Epithelial cell of esophagus (primary cell): ENCODE data around the gene SLFN12L.

Experiments used
- DNase-seq: peaks from one replicate; pipeline ENCODE4 v3.0.0; 2010; ENCODE audit warnings: low read depth
- H3K4me3 ChIP-seq: 2 replicates; pipeline ENCODE4 v1.5.1; 2011; ENCODE audit warnings: mild to moderate bottlenecking, low read length, control low read depth
- TF ChIP-seq, protein P1 (sequence below): IDR thresholded peaks from 2 replicates; pipeline ENCODE4 v1.5.1; 2011; ENCODE audit warnings: low read depth, mild to moderate bottlenecking, low read length, control low read depth, inconsistent platforms; ENCODE audit not compliant: insufficient read depth; ENCODE audit errors: missing control alignments

SLFN12L gene

DNA sequence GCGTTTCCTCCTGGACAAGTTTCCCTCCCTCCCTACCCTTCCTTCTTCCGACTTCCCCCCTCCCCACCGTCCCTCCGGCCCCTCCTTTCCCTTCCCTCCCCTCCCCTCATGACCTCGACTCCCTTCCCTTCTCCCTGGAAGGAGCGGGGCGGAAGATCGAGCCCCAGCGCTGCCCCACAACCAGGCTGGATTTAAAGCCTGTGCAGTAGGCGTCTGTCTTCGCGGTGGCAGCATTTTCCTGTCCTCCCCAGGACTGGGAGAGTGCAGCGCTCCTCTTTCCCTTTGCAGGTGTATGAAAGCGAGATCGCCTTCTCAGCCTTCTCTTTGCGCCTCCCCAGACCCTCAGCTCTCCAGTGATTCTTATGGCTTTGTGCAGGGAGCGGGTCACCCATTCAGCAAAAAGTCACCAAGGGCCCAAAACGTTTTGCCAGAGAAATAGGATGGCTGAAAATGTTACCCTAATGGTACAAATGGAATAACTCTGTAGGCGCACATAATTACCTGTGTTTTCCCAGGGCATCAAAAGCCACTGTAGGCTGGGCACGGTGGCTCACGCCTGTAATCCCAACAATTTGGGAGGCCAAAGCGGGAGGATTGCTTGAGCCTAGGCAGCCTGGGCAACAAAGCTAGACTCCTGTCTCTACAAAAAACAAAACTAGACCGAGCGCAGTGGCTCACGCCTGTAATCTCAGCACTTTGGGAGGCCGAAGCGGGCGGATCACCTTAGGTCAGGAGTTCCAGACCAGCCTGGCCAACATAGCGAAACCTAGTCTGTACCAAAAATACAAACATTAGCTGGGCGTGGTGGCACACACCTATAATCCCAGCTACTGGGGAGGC lies 40.8 kb downstream of the SLFN12L start:
- DNase-seq, result no peak
- no peak overlapping the region for H3K4me3 ChIP-seq
- TF ChIP-seq, protein P1, sequence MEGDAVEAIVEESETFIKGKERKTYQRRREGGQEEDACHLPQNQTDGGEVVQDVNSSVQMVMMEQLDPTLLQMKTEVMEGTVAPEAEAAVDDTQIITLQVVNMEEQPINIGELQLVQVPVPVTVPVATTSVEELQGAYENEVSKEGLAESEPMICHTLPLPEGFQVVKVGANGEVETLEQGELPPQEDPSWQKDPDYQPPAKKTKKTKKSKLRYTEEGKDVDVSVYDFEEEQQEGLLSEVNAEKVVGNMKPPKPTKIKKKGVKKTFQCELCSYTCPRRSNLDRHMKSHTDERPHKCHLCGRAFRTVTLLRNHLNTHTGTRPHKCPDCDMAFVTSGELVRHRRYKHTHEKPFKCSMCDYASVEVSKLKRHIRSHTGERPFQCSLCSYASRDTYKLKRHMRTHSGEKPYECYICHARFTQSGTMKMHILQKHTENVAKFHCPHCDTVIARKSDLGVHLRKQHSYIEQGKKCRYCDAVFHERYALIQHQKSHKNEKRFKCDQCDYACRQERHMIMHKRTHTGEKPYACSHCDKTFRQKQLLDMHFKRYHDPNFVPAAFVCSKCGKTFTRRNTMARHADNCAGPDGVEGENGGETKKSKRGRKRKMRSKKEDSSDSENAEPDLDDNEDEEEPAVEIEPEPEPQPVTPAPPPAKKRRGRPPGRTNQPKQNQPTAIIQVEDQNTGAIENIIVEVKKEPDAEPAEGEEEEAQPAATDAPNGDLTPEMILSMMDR, result no peak

DNA sequence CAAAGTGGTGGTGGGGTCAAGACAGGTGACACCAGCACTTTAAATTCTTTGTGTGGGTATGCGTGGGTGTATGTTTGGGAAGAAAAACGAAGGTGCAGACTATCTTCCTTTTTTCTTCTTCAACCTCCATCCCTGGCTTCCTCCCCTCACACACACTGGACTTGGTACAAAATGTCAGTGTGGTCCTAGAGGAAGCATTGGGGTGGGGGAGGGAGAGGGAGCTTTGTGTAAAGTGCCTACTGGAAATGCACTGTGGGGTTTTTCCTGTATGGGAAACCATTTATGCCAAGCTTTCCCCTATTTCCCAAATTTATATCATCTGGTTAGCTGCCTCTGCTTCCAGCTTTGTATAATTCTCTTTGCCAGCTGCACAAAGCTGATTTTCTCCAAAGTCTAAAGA lies 44.4 kb downstream of the SLFN12L start:
- H3K4me3 ChIP-seq, result no peak overlapping the region
- no peak for DNase-seq
- TF ChIP-seq, protein P1, result no peak

DNA sequence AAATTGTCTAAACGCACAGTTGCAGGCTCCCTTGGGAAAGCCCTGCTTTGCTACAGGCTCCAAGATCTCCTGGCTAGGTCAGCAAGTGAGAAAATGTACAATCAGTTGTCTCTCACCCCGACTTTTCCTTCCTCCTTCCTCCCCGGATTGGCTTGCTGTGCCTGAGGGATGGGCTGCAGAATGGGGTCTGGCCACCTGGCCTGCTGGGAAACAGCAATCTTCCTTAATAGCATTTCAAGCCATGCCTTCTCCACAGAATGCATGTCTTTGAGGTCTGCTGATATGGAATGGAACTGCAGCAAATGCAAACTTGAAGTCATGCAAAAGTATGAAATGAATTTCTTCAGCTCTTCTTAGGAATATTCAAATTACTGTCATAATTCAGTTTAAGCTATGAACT lies 46.1 kb downstream of the SLFN12L start:
- no peak overlapping the region for H3K4me3 ChIP-seq
- TF ChIP-seq, protein P1, result no peak
- no peak for DNase-seq

DNA sequence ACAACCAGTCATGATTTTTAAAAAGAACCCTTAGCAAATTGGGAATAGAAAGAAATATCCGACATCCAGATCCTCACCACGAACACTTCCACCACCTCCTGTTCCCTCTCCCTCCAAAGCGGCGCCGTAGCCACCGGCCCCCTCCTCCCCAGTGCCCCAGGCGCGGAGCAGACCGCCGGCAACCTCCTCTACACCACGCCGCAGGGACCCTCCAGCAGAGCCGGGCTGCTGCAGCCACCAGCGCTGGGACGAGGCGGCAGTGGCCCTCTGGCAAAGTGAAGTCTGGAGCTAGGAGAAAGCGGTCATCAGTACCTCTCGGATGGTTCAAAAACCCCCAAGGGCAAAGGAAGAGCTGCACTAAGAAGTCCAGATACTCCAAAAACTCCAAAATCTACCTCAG lies 47.5 kb downstream of the SLFN12L start:
- TF ChIP-seq, protein P1, result no peak
- no peak overlapping the region for H3K4me3 ChIP-seq
- DNase-seq, result no peak

DNA sequence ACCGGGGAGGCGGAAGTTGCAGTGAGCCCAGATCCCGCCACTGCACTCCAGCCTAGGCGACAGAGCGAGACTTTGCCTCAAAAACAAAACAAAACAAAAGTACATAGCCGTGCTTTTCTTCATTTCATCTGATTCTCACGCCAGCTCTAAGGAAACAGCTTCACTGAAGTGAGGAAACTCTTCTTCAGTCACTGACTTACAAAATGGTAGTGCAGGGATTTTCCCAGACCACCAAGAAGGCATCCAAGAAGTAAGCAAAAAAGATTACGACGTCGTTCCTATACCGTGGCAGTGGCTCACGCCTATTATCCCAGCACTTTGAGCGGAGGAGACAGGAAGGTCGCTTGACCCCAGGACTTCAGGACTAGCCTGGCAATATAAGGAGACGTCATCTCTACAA lies 48.5 kb downstream of the SLFN12L start:
- H3K4me3 ChIP-seq, result no peak overlapping the region
- TF ChIP-seq, protein P1, result no peak
- no peak for DNase-seq

DNA sequence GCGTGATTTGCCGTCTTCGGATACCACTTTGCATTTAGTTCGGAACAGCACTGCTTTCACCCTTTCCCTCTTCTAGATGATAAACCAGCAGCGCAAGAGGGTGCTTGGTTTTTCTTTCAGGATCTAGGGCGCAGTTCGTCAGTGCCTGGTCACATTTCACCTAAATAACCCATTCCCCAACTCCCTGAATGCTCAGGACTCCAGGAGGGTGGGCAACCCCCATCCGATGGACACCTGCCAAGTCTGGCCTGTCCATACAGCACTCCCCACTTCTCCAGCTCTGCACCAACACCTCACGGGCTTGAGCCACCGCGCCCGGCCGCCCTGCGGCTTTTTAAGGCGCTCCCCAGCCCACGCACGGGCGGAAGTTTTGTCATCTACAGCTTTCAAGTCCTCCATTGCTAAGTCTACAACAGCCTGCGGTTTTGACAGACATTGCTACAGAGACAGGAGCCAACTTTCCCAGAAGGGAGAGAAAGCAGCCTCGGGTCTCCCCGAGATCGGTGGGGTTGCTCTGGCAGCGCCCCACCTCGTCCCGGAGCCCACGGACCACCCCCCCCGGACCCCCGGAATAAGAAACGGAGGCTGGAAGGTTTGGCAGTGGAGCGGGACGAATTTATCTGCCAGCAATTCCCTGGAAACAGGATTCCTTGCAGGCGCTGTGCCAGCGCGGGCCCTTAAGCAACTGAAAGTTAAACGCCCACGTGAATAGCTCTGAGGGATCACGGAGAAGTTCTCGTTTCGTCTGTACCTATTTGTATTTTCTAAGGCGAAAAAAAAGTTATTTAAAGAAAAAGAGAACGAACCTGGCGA lies 50.4 kb downstream of the SLFN12L start:
- peak; percentile 85 for DNase-seq
- TF ChIP-seq, protein P1, result no peak

More for the DNA sequence above, 50.4 kb downstream of the SLFN12L start:
- H3K4me3 ChIP-seq, result peak overlapping the region; percentile 50
